ENCODE measurements around the gene LTB4R2.

Gene LTB4R2

GRCh38 chr14:24277071-24277470, 32.9 kb upstream of the LTB4R2 start:
- in situ Hi-C loops (cut with MboI; ENCODE audit: low pct_unique_long_range_greater_than_20kb, low sequenced_read_pairs, unreplicated experiment): no loop called here
- DNase-seq (ENCODE audit: low spot score): no peak
- no peak for TF ChIP-seq CTCF (IDR thresholded peaks at IDR 0.05; ENCODE audit: extremely low read depth, insufficient read depth, missing control alignments)

- in situ Hi-C loops (cut with MboI; ENCODE audit: low pct_unique_long_range_greater_than_20kb, low sequenced_read_pairs, unreplicated experiment): no loop called here
- DNase-seq (ENCODE audit: low spot score): no peak
- no peak for TF ChIP-seq CTCF (IDR thresholded peaks at IDR 0.05; ENCODE audit: extremely low read depth, insufficient read depth, missing control alignments)
Observed at GRCh38 chr14:24277606-24278321, 32.2 kb upstream of the LTB4R2 start.

- no peak for TF ChIP-seq CTCF (IDR thresholded peaks at IDR 0.05; ENCODE audit: extremely low read depth, insufficient read depth, missing control alignments)
- in situ Hi-C loops (cut with MboI; ENCODE audit: low pct_unique_long_range_greater_than_20kb, low sequenced_read_pairs, unreplicated experiment): no loop called here
- no peak for DNase-seq (ENCODE audit: low spot score)
Observed at GRCh38 chr14:24278424-24278823, 31.5 kb upstream of the LTB4R2 start.

GRCh38 chr14:24279301-24280186, 30.4 kb upstream of the LTB4R2 start:
- DNase-seq (ENCODE audit: low spot score): no peak
- in situ Hi-C loops (cut with MboI; ENCODE audit: low pct_unique_long_range_greater_than_20kb, low sequenced_read_pairs, unreplicated experiment): no loop called here
- TF ChIP-seq CTCF (IDR thresholded peaks at IDR 0.05; ENCODE audit: extremely low read depth, insufficient read depth, missing control alignments): peak; percentile 43

GRCh38 chr14:24280797-24281460, 29.0 kb upstream of the LTB4R2 start:
- no peak for TF ChIP-seq CTCF (IDR thresholded peaks at IDR 0.05; ENCODE audit: extremely low read depth, insufficient read depth, missing control alignments)
- in situ Hi-C loops (cut with MboI; ENCODE audit: low pct_unique_long_range_greater_than_20kb, low sequenced_read_pairs, unreplicated experiment): no loop called here
- DNase-seq (ENCODE audit: low spot score): no peak

- in situ Hi-C loops (cut with MboI; ENCODE audit: low pct_unique_long_range_greater_than_20kb, low sequenced_read_pairs, unreplicated experiment): no loop called here
- no peak for DNase-seq (ENCODE audit: low spot score)
- TF ChIP-seq CTCF (IDR thresholded peaks at IDR 0.05; ENCODE audit: extremely low read depth, insufficient read depth, missing control alignments): no peak
Observed at GRCh38 chr14:24281636-24282035, 28.3 kb upstream of the LTB4R2 start.

All from GM13977 (cell line).